ENCODE results near the gene KIR2DL3.
"Not testable (repeated sequence)": the region's sequence is repeated elsewhere in the genome, so short reads cannot be mapped to it uniquely, and the experiment has no call there.

Gene KIR2DL3

DNA sequence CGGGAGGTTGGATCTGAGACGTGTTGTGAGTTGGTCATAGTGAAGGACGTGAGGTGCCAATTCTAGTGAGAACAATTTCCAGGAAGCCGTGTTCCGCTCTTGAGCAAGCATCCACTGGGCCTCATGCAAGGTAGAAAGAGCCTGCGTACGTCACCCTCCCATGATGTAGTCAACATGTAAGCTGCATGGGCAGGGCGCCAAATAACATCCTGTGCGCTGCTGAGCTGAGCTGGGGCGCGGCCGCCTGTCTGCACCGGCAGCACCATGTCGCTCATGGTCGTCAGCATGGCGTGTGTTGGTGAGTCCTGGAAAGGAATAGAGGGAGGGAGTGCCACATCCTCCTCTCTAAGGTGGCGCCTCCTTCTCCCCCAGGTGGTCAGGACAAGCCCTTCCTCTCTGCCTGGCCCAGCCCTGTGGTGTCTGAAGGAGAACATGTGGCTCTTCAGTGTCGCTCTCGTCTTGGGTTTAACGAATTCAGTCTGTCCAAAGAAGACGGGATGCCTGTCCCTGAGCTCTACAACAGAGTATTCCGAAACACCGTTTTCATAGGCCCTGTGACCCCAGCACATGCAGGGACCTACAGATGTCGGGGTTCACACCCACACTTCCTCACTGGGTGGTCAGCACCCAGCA, 47.9 kb downstream of the KIR2DL3 start:
- not testable (repeated sequence) for H3K4ac ChIP-seq (ENCODE audit: low read depth, low read length); H3K4me3 ChIP-seq (ENCODE audit: low read length); H3K27ac ChIP-seq (ENCODE audit: low read depth, low read length); H3K4me1 ChIP-seq (ENCODE audit: control insufficient read depth, low read depth, low read length); H4K5ac ChIP-seq (ENCODE audit: low read length); DNase-seq; H3K79me2 ChIP-seq (ENCODE audit: control insufficient read depth, insufficient read depth, low read length); H2AK5ac ChIP-seq (ENCODE audit: low read length); H4K8ac ChIP-seq (ENCODE audit: low read depth, low read length); H3K79me1 ChIP-seq (ENCODE audit: low read length); H3K36me3 ChIP-seq (ENCODE audit: control insufficient read depth, insufficient read depth, low read length); H3K56ac ChIP-seq (ENCODE audit: low read length); H3K9ac ChIP-seq (ENCODE audit: low read length); H2BK15ac ChIP-seq (replicated peaks; ENCODE audit: low read depth); H3K4me2 ChIP-seq (ENCODE audit: low read length); H2BK5ac ChIP-seq (ENCODE audit: low read length); H3K27me3 ChIP-seq (ENCODE audit: insufficient read depth, low read length, poor library complexity); H2BK120ac ChIP-seq (ENCODE audit: low read depth, low read length); H3K23ac ChIP-seq (ENCODE audit: low read length); H3K18ac ChIP-seq (ENCODE audit: low read length)
- no CpG with 5 or more reads among the region's 24 CpGs for WGBS (ENCODE audit: extremely low coverage, insufficient coverage, low lambda C conversion rate)

DNA sequence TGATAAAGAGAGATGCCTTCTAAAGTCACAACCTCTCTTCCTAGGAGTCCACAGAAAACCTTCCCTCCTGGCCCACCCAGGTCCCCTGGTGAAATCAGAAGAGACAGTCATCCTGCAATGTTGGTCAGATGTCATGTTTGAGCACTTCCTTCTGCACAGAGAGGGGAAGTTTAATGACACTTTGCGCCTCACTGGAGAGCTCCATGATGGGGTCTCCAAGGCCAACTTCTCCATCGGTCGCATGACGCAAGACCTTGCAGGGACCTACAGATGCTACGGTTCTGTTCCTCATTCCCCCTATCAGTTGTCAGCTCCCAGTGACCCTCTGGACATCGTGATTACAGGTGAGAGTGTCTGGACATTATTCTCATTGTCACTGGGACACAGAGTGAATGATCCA, 49.8 kb downstream of the KIR2DL3 start:
- not testable (repeated sequence) for H3K79me1 ChIP-seq (ENCODE audit: low read length); H2BK5ac ChIP-seq (ENCODE audit: low read length); H3K27me3 ChIP-seq (ENCODE audit: insufficient read depth, low read length, poor library complexity); H3K27ac ChIP-seq (ENCODE audit: low read depth, low read length); H3K9ac ChIP-seq (ENCODE audit: low read length); H3K79me2 ChIP-seq (ENCODE audit: control insufficient read depth, insufficient read depth, low read length); H3K18ac ChIP-seq (ENCODE audit: low read length); H3K4ac ChIP-seq (ENCODE audit: low read depth, low read length); H3K56ac ChIP-seq (ENCODE audit: low read length); H3K4me3 ChIP-seq (ENCODE audit: low read length); H3K23ac ChIP-seq (ENCODE audit: low read length); H2BK15ac ChIP-seq (replicated peaks; ENCODE audit: low read depth); H2AK5ac ChIP-seq (ENCODE audit: low read length); H3K36me3 ChIP-seq (ENCODE audit: control insufficient read depth, insufficient read depth, low read length); H4K8ac ChIP-seq (ENCODE audit: low read depth, low read length); H3K4me2 ChIP-seq (ENCODE audit: low read length); H4K5ac ChIP-seq (ENCODE audit: low read length); DNase-seq; H2BK120ac ChIP-seq (ENCODE audit: low read depth, low read length); H3K4me1 ChIP-seq (ENCODE audit: control insufficient read depth, low read depth, low read length)
- WGBS (ENCODE audit: extremely low coverage, insufficient coverage, low lambda C conversion rate) = no CpG with 5 or more reads among the region's 6 CpGs

DNA sequence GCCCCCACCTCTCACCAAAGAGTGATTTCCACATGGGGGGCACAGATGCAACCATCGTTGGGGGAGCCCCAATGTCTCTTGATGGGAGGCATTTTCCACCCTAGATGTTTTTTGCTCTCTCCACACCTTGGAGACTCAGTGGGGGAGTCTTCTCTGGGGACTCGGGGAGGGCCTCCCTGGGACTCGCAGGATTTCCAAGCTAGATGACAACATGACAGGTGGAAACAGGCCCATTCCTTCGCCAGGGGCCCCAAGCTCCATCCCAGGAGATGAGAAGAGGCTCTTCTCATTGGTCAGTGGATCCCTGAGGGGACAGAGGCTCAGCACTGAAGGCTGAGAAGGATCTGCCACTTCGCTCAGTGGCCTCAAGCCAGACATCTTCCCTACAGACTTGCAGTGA, 52.4 kb downstream of the KIR2DL3 start:
- Histone ChIP-seq H3K79me2 (ENCODE audit: control insufficient read depth, insufficient read depth, low read length) (no peaks in the 10 kb centered on the region), H3K56ac (ENCODE audit: low read length) (no peak overlapping the region), H3K36me3 (ENCODE audit: control insufficient read depth, insufficient read depth, low read length) (no peaks in the 10 kb centered on the region), H2BK120ac (ENCODE audit: low read depth, low read length) (no peak overlapping the region), H2AK5ac (ENCODE audit: low read length) (no peak overlapping the region), H2BK5ac (ENCODE audit: low read length) (no peak overlapping the region), H2BK15ac (replicated peaks; ENCODE audit: low read depth) (no peak overlapping the region), H3K27me3 (ENCODE audit: insufficient read depth, low read length, poor library complexity) (no peaks in the 10 kb centered on the region), H3K27ac (ENCODE audit: low read depth, low read length) (no peak overlapping the region), H3K18ac (ENCODE audit: low read length) (no peak overlapping the region), H3K4me1 (ENCODE audit: control insufficient read depth, low read depth, low read length) (no peaks in the 10 kb centered on the region), H3K9ac (ENCODE audit: low read length) (no peak overlapping the region), H3K23ac (ENCODE audit: low read length) (no peak overlapping the region), H4K8ac (ENCODE audit: low read depth, low read length) (no peak overlapping the region), H3K4ac (ENCODE audit: low read depth, low read length) (no peak overlapping the region), H3K4me2 (ENCODE audit: low read length) (no peak overlapping the region), H3K4me3 (ENCODE audit: low read length) (no peak overlapping the region), H4K5ac (ENCODE audit: low read length) (no peak overlapping the region), H3K79me1 (ENCODE audit: low read length) (no peaks in the 10 kb centered on the region)
- no CpG with 5 or more reads among the region's 5 CpGs for WGBS (ENCODE audit: extremely low coverage, insufficient coverage, low lambda C conversion rate)
- no peak for DNase-seq

DNA sequence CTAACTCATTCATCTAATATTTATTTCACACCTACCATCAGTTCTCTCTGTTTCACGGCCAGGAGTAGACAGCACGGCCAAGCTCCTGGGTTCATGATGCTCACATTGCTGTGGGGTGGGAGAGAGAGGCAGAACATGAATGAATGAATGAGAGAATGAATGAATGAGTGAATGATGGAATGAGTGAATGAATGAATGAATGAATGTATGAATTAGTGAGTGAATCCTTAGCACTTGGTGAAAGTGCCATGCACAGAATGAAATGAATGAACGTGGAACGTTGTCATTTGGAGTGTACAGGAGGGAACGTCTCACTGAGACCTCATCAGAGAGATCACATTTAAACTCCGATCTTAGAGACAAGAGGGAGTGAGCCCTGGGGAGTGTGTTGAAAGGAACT, 53.2 kb downstream of the KIR2DL3 start:
- Histone ChIP-seq H2BK5ac (ENCODE audit: low read length) (no peak overlapping the region), H4K8ac (ENCODE audit: low read depth, low read length) (no peak overlapping the region), H3K4me2 (ENCODE audit: low read length) (no peak overlapping the region), H2BK15ac (replicated peaks; ENCODE audit: low read depth) (no peak overlapping the region), H3K79me2 (ENCODE audit: control insufficient read depth, insufficient read depth, low read length) (no peaks in the 10 kb centered on the region), H3K27me3 (ENCODE audit: insufficient read depth, low read length, poor library complexity) (no peaks in the 10 kb centered on the region), H3K18ac (ENCODE audit: low read length) (no peak overlapping the region), H3K36me3 (ENCODE audit: control insufficient read depth, insufficient read depth, low read length) (no peaks in the 10 kb centered on the region), H3K79me1 (ENCODE audit: low read length) (no peaks in the 10 kb centered on the region), H3K56ac (ENCODE audit: low read length) (no peak overlapping the region), H2AK5ac (ENCODE audit: low read length) (no peak overlapping the region), H2BK120ac (ENCODE audit: low read depth, low read length) (no peak overlapping the region), H3K4ac (ENCODE audit: low read depth, low read length) (no peak overlapping the region), H3K23ac (ENCODE audit: low read length) (no peak overlapping the region), H3K4me1 (ENCODE audit: control insufficient read depth, low read depth, low read length) (no peaks in the 10 kb centered on the region), H3K27ac (ENCODE audit: low read depth, low read length) (no peak overlapping the region), H3K9ac (ENCODE audit: low read length) (no peak overlapping the region), H4K5ac (ENCODE audit: low read length) (no peak overlapping the region), H3K4me3 (ENCODE audit: low read length) (no peak overlapping the region)
- DNase-seq = no peak
- no CpG with 5 or more reads among the region's 6 CpGs for WGBS (ENCODE audit: extremely low coverage, insufficient coverage, low lambda C conversion rate)

DNA sequence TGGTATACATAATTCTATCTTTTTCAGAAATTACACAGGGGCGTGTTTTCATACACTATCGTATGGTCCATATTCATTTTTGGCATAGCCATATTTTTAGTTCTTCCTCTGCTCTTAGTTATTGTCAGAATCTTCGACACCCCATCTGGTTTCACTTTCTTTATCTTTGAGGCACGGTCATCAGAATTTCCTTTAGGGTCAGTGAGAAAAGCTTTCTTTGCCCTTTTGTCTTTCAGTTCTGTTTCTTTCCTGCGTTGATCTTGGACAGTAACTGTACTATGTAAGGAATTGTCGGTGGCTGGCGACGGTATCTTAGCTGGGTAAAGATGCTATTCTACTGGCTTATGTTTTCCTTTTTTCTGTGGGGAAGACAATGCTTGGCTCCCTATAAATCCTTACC, 54.5 kb downstream of the KIR2DL3 start:
- H3K56ac ChIP-seq (ENCODE audit: low read length) = no peak overlapping the region
- H4K8ac ChIP-seq (ENCODE audit: low read depth, low read length) = no peak overlapping the region
- H3K4me2 ChIP-seq (ENCODE audit: low read length) = no peak overlapping the region
- DNase-seq = no peak
- no peaks in the 10 kb centered on the region for H3K79me2 ChIP-seq (ENCODE audit: control insufficient read depth, insufficient read depth, low read length)
- H3K36me3 ChIP-seq (ENCODE audit: control insufficient read depth, insufficient read depth, low read length) = no peaks in the 10 kb centered on the region
- no peak overlapping the region for H2BK120ac ChIP-seq (ENCODE audit: low read depth, low read length)
- H3K27ac ChIP-seq (ENCODE audit: low read depth, low read length) = no peak overlapping the region
- no peak overlapping the region for H4K5ac ChIP-seq (ENCODE audit: low read length)
- H2AK5ac ChIP-seq (ENCODE audit: low read length) = no peak overlapping the region
- no peak overlapping the region for H3K4me3 ChIP-seq (ENCODE audit: low read length)
- no peaks in the 10 kb centered on the region for H3K27me3 ChIP-seq (ENCODE audit: insufficient read depth, low read length, poor library complexity)
- H3K4ac ChIP-seq (ENCODE audit: low read depth, low read length) = no peak overlapping the region
- H3K9ac ChIP-seq (ENCODE audit: low read length) = no peak overlapping the region
- H3K79me1 ChIP-seq (ENCODE audit: low read length) = no peaks in the 10 kb centered on the region
- WGBS (ENCODE audit: extremely low coverage, insufficient coverage, low lambda C conversion rate) = no CpG with 5 or more reads among the region's 8 CpGs
- no peaks in the 10 kb centered on the region for H3K4me1 ChIP-seq (ENCODE audit: control insufficient read depth, low read depth, low read length)
- H2BK5ac ChIP-seq (ENCODE audit: low read length) = no peak overlapping the region
- H3K18ac ChIP-seq (ENCODE audit: low read length) = no peak overlapping the region
- no peak overlapping the region for H3K23ac ChIP-seq (ENCODE audit: low read length)
- H2BK15ac ChIP-seq (replicated peaks; ENCODE audit: low read depth) = no peak overlapping the region

DNA sequence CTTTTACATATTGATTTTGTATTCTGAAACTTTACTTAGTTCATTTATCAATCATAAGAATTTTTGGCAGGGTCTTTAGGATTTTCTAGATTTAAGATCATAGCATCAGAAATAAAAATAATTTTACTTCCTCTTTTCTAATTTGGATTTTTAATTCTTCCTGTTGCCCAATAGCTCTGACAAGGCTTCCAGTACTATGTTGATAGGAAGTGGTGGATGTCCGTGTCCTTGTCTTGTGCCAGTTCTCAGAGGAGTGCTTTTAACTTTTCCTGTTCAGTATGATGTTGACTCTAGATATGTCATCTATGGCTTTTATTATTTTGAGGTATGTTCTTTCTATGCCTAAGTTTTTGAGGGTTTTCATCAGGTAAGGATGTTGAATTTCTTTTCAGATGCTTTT, 57.4 kb downstream of the KIR2DL3 start:
- H3K23ac ChIP-seq (ENCODE audit: low read length) = no peak overlapping the region
- no peaks in the 10 kb centered on the region for H3K4me1 ChIP-seq (ENCODE audit: control insufficient read depth, low read depth, low read length)
- H2BK5ac ChIP-seq (ENCODE audit: low read length) = no peak overlapping the region
- H4K8ac ChIP-seq (ENCODE audit: low read depth, low read length) = no peak overlapping the region
- no peak overlapping the region for H3K4me2 ChIP-seq (ENCODE audit: low read length)
- H3K79me2 ChIP-seq (ENCODE audit: control insufficient read depth, insufficient read depth, low read length) = no peaks in the 10 kb centered on the region
- H3K27ac ChIP-seq (ENCODE audit: low read depth, low read length) = no peak overlapping the region
- no CpG with 5 or more reads among the region's 1 CpG for WGBS (ENCODE audit: extremely low coverage, insufficient coverage, low lambda C conversion rate)
- H3K36me3 ChIP-seq (ENCODE audit: control insufficient read depth, insufficient read depth, low read length) = no peaks in the 10 kb centered on the region
- H2BK120ac ChIP-seq (ENCODE audit: low read depth, low read length) = no peak overlapping the region
- no peak overlapping the region for H2AK5ac ChIP-seq (ENCODE audit: low read length)
- H3K27me3 ChIP-seq (ENCODE audit: insufficient read depth, low read length, poor library complexity) = no peaks in the 10 kb centered on the region
- H3K56ac ChIP-seq (ENCODE audit: low read length) = no peak overlapping the region
- no peak overlapping the region for H2BK15ac ChIP-seq (replicated peaks; ENCODE audit: low read depth)
- H3K4me3 ChIP-seq (ENCODE audit: low read length) = no peak overlapping the region
- H4K5ac ChIP-seq (ENCODE audit: low read length) = no peak overlapping the region
- H3K18ac ChIP-seq (ENCODE audit: low read length) = no peak overlapping the region
- no peak overlapping the region for H3K9ac ChIP-seq (ENCODE audit: low read length)
- no peak overlapping the region for H3K4ac ChIP-seq (ENCODE audit: low read depth, low read length)
- H3K79me1 ChIP-seq (ENCODE audit: low read length) = no peaks in the 10 kb centered on the region
- DNase-seq = no peak
